ENCODE measurements around the gene MPRIP.
"Not testable (repeated sequence)": the region's sequence is repeated elsewhere in the genome, so short reads cannot be mapped to it uniquely, and the experiment has no call there.

MPRIP gene

GRCh38 chr17:17191961-17192381, 149.7 kb downstream of the MPRIP start:
- DNase-seq, result no peak

GRCh38 chr17:17195466-17195865, 153.2 kb downstream of the MPRIP start:
- not testable (repeated sequence) for DNase-seq

GRCh38 chr17:17196776-17197175, 154.5 kb downstream of the MPRIP start:
- no peak for DNase-seq

- DNase-seq, result no peak
Observed at GRCh38 chr17:17198281-17198680, 156.0 kb downstream of the MPRIP start.

GRCh38 chr17:17200311-17200710, 158.1 kb downstream of the MPRIP start:
- DNase-seq, result no peak

- no peak for DNase-seq
Observed at GRCh38 chr17:17200831-17201230, 158.6 kb downstream of the MPRIP start.

GRCh38 chr17:17201271-17201670, 159.0 kb downstream of the MPRIP start:
- DNase-seq, result no peak

GRCh38 chr17:17201907-17202306, 159.7 kb downstream of the MPRIP start:
- DNase-seq, result no peak

- no peak for DNase-seq
Observed at GRCh38 chr17:17203173-17203730, 161.0 kb downstream of the MPRIP start.

GRCh38 chr17:17204041-17204591, 161.9 kb downstream of the MPRIP start:
- no peak for DNase-seq

GRCh38 chr17:17204635-17205231, 162.5 kb downstream of the MPRIP start:
- DNase-seq, result no peak

- DNase-seq, result peak; percentile 52
Observed at GRCh38 chr17:17205368-17206123, 163.3 kb downstream of the MPRIP start.

- peak; percentile 93 for DNase-seq
Observed at GRCh38 chr17:17206124-17206912, 164.1 kb downstream of the MPRIP start, which contains the start of gene PLD6. Gene PLD6 (minus strand): TSS chr17:17206333. CDS start chr17:17206286, 47 bp downstream.

- DNase-seq, result no peak
Observed at GRCh38 chr17:17206913-17207335, 164.7 kb downstream of the MPRIP start.

GRCh38 chr17:17207998-17208397, 165.7 kb downstream of the MPRIP start:
- DNase-seq, result no peak

GRCh38 chr17:17213775-17214174, 171.5 kb downstream of the MPRIP start:
- DNase-seq, result no peak

GRCh38 chr17:17214646-17215436, 172.6 kb downstream of the MPRIP start:
- DNase-seq, result no peak

GRCh38 chr17:17215575-17215974, 173.3 kb downstream of the MPRIP start:
- DNase-seq, result no peak

GRCh38 chr17:17216236-17216635, 174.0 kb downstream of the MPRIP start:
- DNase-seq, result no peak

GRCh38 chr17:17216776-17217175, 174.5 kb downstream of the MPRIP start:
- DNase-seq, result no peak

- DNase-seq, result no peak
Observed at GRCh38 chr17:17217995-17218394, 175.7 kb downstream of the MPRIP start.

GRCh38 chr17:17220529-17220928, 178.3 kb downstream of the MPRIP start:
- no peak for DNase-seq
